H9 (cell line): Measurements from ENCODE around the gene PTPRN2. TPM values are rescaled to one million over a fixed set of nuclear protein-coding genes. Genes with fewer than 3 reads are reported as not detected.
A peak's percentile ranks its signal among the peaks of the same experiment; 100 is the strongest.

Source experiments
- DNase-seq: peaks from one replicate; pipeline ENCODE4 v3.0.0-alpha.2; 2017
- H2AFZ ChIP-seq: one replicate; pipeline ENCODE4 v1.6.1; 2013; ENCODE audit warnings: mild to moderate bottlenecking, low read length, control low read depth, moderate library complexity
- H2AK5ac ChIP-seq: 2 replicates; pipeline ENCODE4 v1.6.1; 2013; ENCODE audit warnings: low read length, control low read depth, mixed read lengths; ENCODE audit not compliant: insufficient read length
- H2BK120ac ChIP-seq: one replicate; pipeline ENCODE4 v1.6.1; 2013; ENCODE audit warnings: low read depth, mild to moderate bottlenecking, low read length, control low read depth, inconsistent platforms; ENCODE audit not compliant: poor library complexity, severe bottlenecking
- H2BK12ac ChIP-seq: 2 replicates; pipeline ENCODE4 v1.6.1; 2013; ENCODE audit warnings: low read length, control low read depth, mixed read lengths, low read depth; ENCODE audit not compliant: insufficient read length
- H2BK15ac ChIP-seq: 2 replicates; pipeline ENCODE4 v1.6.1; 2013; ENCODE audit warnings: low read depth, low read length, control low read depth
- H2BK20ac ChIP-seq: one replicate; pipeline ENCODE4 v1.6.1; 2013; ENCODE audit warnings: low read depth, mild to moderate bottlenecking, low read length, control low read depth, inconsistent platforms; ENCODE audit not compliant: poor library complexity, severe bottlenecking
- H2BK5ac ChIP-seq: 2 replicates; pipeline ENCODE4 v1.6.1; 2013; ENCODE audit warnings: low read length, control low read depth, mixed read lengths; ENCODE audit not compliant: insufficient read length
- H3K14ac ChIP-seq: 2 replicates; pipeline ENCODE4 v1.6.1; 2013; ENCODE audit warnings: low read length, control low read depth; ENCODE audit not compliant: insufficient read depth
- H3K18ac ChIP-seq: 2 replicates; pipeline ENCODE4 v1.6.1; 2013; ENCODE audit warnings: low read depth, mild to moderate bottlenecking, mixed read lengths, low read length, control low read depth; ENCODE audit not compliant: insufficient read length
- H3K23ac ChIP-seq: 2 replicates; pipeline ENCODE4 v1.6.1; 2013; ENCODE audit warnings: low read length, control low read depth, mixed read lengths, low read depth; ENCODE audit not compliant: insufficient read length
- H3K23me2 ChIP-seq: 2 replicates; pipeline ENCODE4 v1.6.1; 2013; ENCODE audit warnings: low read depth, mild to moderate bottlenecking, mixed read lengths, low read length, control low read depth; ENCODE audit not compliant: insufficient read length, poor library complexity, severe bottlenecking
- H3K27ac ChIP-seq: 2 replicates; pipeline ENCODE4 v1.5.1; 2013; ENCODE audit warnings: low read length, control low read depth, mixed read lengths, low read depth; ENCODE audit not compliant: insufficient read length
- H3K27me3 ChIP-seq: 2 replicates; pipeline ENCODE4 v1.6.1; 2013; ENCODE audit warnings: low read length, control low read depth, inconsistent platforms; ENCODE audit not compliant: insufficient read depth
- H3K4ac ChIP-seq: 2 replicates; pipeline ENCODE4 v1.6.1; 2013; ENCODE audit warnings: low read depth, mild to moderate bottlenecking, control low read depth, inconsistent platforms, low read length, moderate library complexity
- H3K4me1 ChIP-seq: 2 replicates; pipeline ENCODE4 v1.6.1; 2013; ENCODE audit warnings: low read length, control low read depth, inconsistent platforms; ENCODE audit not compliant: insufficient read depth
- H3K4me2 ChIP-seq: 2 replicates; pipeline ENCODE4 v1.6.1; 2013; ENCODE audit warnings: low read length, control low read depth, mixed read lengths; ENCODE audit not compliant: insufficient read length, insufficient read depth
- H3K56ac ChIP-seq: 2 replicates; pipeline ENCODE4 v1.6.1; 2013; ENCODE audit warnings: low read depth, mild to moderate bottlenecking, mixed read lengths, low read length, control low read depth; ENCODE audit not compliant: insufficient read length
- H3K79me1 ChIP-seq: 2 replicates; pipeline ENCODE4 v1.6.1; 2013; ENCODE audit warnings: low read depth, mild to moderate bottlenecking, moderate library complexity, low read length, control low read depth, inconsistent platforms; ENCODE audit not compliant: insufficient read depth, poor library complexity, severe bottlenecking
- H3K79me2 ChIP-seq: 2 replicates; pipeline ENCODE4 v1.6.1; 2013; ENCODE audit warnings: low read length, control low read depth, inconsistent platforms; ENCODE audit not compliant: insufficient read depth
- H3K9ac ChIP-seq: 2 replicates; pipeline ENCODE4 v1.6.1; 2013; ENCODE audit warnings: low read length, control low read depth, mixed read lengths; ENCODE audit not compliant: insufficient read length; ENCODE audit errors: extremely low read depth
- H3K9me3 ChIP-seq: one replicate; pipeline ENCODE4 v1.6.1; 2013; ENCODE audit warnings: low read depth, low read length, inconsistent platforms; ENCODE audit not compliant: control insufficient read depth
- H3T11ph ChIP-seq: one replicate; pipeline ENCODE4 v1.6.1; 2013; ENCODE audit warnings: mild to moderate bottlenecking, low read length, control low read depth, inconsistent platforms
- H4K20me1 ChIP-seq: one replicate; pipeline ENCODE4 v1.6.1; 2013; ENCODE audit not compliant: control insufficient read depth, insufficient read length, insufficient read depth
- H4K5ac ChIP-seq: 2 replicates; pipeline ENCODE4 v1.6.1; 2013; ENCODE audit warnings: low read depth, mild to moderate bottlenecking, mixed read lengths, low read length, control low read depth; ENCODE audit not compliant: insufficient read length
- H4K8ac ChIP-seq: replicated peaks from 2 replicates; pipeline ENCODE4 v1.6.1; 2013; ENCODE audit warnings: low read length, control low read depth, mixed read lengths, low read depth; ENCODE audit not compliant: insufficient read length
- H4K91ac ChIP-seq: 2 replicates; pipeline ENCODE4 v1.6.1; 2013; ENCODE audit warnings: low read depth, mild to moderate bottlenecking, moderate library complexity, mixed read lengths, low read length, control low read depth; ENCODE audit not compliant: insufficient read length
- H3K27ac Mint-ChIP-seq, 3 experiments: 2 replicates in 2 of 3; 3 replicates in 1 of 3; pipeline ENCODE4 v1.8.0; 2020 to 2021; ENCODE audit warnings: mixed read lengths in 3 of 3, mild to moderate bottlenecking in 1 of 3, moderate library complexity in 1 of 3
- H3K27me3 Mint-ChIP-seq: 2 replicates; pipeline ENCODE4 v1.8.0; 2021; ENCODE audit warnings: low read depth, mild to moderate bottlenecking, moderate library complexity, mixed read lengths
- H3K36me3 Mint-ChIP-seq, 3 experiments: 2 replicates in 2 of 3; 3 replicates in 1 of 3; pipeline ENCODE4 v1.8.0; 2020 to 2021; ENCODE audit warnings: low read depth in 3 of 3, mixed read lengths in 3 of 3; ENCODE audit not compliant: insufficient read depth in 1 of 3
- H3K4me1 Mint-ChIP-seq, 2 experiments: 2 replicates each; pipeline ENCODE4 v1.8.0; 2020; ENCODE audit warnings: mixed read lengths in 2 of 2
- H3K4me3 Mint-ChIP-seq, 2 experiments: 2 replicates in 1 of 2; 3 replicates in 1 of 2; pipeline ENCODE4 v1.8.0; 2020 to 2021; ENCODE audit warnings: mild to moderate bottlenecking in 2 of 2, mixed read lengths in 2 of 2, moderate library complexity in 1 of 2
- H3K9me3 Mint-ChIP-seq, 2 experiments: 2 replicates in 1 of 2; 3 replicates in 1 of 2; pipeline ENCODE4 v1.8.0; 2020; ENCODE audit warnings: mild to moderate bottlenecking in 2 of 2, mixed read lengths in 2 of 2, moderate library complexity in 1 of 2
- WGBS: extraction: QIAGEN DNeasy Blood & Tissue Kit; methylation state at CpG from one replicate; pipeline ENCODE4 v1.1.7; 2013; ENCODE audit warnings: missing lambda C conversion rate, low lambda C conversion rate, mixed read lengths; ENCODE audit not compliant: insufficient read length; ENCODE audit errors: extremely low coverage; 5-methylcytosine and 5-hydroxymethylcytosine counted together
- total RNA-seq: library from RNA; stranded (reverse); gene quantifications from 2 replicates; pipeline ENCODE4 v1.2.1, GENCODE V29; 2021
- TF ChIP-seq, protein P1 (sequence below): fragments of 200-600 bp; sonication (generic); conservative IDR thresholded peaks from 3 replicates; pipeline ENCODE4 v1.8.0; 2021; ENCODE audit warnings: antibody characterized with exemption, mild to moderate bottlenecking

Gene PTPRN2
- total RNA-seq, 1 experiment from 2014 or later, result 5.2 TPM

DNA sequence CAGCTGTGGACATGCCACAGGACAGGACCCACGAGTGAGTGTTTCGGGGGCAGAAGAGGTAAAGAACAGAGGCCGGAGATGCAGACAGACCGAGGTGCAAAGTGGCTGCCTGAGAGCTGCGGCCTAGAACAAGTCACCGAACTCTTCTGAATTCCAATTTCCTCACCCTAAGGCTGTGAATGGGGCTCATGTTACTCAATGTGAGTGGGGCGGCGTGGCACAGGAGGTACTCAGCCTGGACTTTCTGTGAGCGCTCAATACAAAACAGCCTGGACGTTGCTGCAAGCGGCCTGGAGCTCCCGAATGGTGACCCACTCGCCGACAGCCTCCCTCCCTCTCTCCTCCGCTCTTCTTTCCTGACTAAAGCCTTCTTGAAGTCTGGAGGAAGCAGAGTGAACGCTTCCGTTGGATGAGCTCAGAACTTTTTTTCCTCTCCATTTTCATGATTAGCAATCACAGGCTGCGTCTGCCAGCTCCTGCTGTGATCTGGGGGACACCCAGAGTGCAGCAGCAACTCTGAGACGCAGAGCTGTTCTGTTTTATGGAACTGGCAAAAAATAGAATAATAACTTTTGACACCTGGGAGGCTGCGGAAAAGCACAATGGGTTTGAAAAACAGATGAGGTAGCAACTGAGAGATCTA, 108.5 kb downstream of the PTPRN2 start:
- Histone ChIP-seq H3K4me1 (peaks cover 2% of the 10 kb centered on the region; the same call in 1 of the 2 replicates), H2AFZ (no peak overlapping the region)
- WGBS, result no CpG with 5 or more reads among the region's 20 CpGs

More for the DNA sequence above, 108.5 kb downstream of the PTPRN2 start:
- Histone ChIP-seq H3K23me2 (no peaks in the 10 kb centered on the region), H4K91ac (no peak overlapping the region), H3K14ac (no peak overlapping the region), H3K4ac (no peak overlapping the region), H4K8ac (no peak overlapping the region), H3K27ac (no peak overlapping the region), H3K56ac (no peak overlapping the region), H3K23ac (no peak overlapping the region), H2BK15ac (no peak overlapping the region), H3K18ac (no peak overlapping the region), H2BK20ac (no peak overlapping the region), H4K5ac (no peak overlapping the region), H2BK120ac (no peak overlapping the region), H3K79me1 (no peaks in the 10 kb centered on the region), H3T11ph (no peak overlapping the region), H2BK5ac (no peak overlapping the region), H3K4me2 (no peak overlapping the region), H3K9me3 (no peaks in the 10 kb centered on the region), H3K9ac (no peak overlapping the region), H2BK12ac (no peak overlapping the region), H3K27me3 (no peaks in the 10 kb centered on the region), H4K20me1 (no peaks in the 10 kb centered on the region), H3K79me2 (no peaks in the 10 kb centered on the region), H2AK5ac (no peak overlapping the region)
- Mint-ChIP-seq H3K4me1 (peaks cover 34 to 41% of the 10 kb centered on the region in 2 experiments), H3K27ac (peak overlapping the region in 1 of 3 experiments; percentile 3; a peak in 3 of 7 replicates), H3K36me3 (peaks cover 0 to 19% (median 0%) of the 10 kb centered on the region in 3 experiments; a peak in 2 of 7 replicates), H3K27me3 (peaks cover 3% of the 10 kb centered on the region; the same call in 1 of the 2 replicates), H3K4me3 (no peak overlapping the region), H3K9me3 (peaks cover 9 to 10% of the 10 kb centered on the region in 2 experiments; a peak in 2 of 5 replicates)
- no peak for DNase-seq
- TF ChIP-seq, protein P1, sequence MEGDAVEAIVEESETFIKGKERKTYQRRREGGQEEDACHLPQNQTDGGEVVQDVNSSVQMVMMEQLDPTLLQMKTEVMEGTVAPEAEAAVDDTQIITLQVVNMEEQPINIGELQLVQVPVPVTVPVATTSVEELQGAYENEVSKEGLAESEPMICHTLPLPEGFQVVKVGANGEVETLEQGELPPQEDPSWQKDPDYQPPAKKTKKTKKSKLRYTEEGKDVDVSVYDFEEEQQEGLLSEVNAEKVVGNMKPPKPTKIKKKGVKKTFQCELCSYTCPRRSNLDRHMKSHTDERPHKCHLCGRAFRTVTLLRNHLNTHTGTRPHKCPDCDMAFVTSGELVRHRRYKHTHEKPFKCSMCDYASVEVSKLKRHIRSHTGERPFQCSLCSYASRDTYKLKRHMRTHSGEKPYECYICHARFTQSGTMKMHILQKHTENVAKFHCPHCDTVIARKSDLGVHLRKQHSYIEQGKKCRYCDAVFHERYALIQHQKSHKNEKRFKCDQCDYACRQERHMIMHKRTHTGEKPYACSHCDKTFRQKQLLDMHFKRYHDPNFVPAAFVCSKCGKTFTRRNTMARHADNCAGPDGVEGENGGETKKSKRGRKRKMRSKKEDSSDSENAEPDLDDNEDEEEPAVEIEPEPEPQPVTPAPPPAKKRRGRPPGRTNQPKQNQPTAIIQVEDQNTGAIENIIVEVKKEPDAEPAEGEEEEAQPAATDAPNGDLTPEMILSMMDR, result no peak
